KG1 (cell line): ENCODE data around the gene GALNS.
"Not testable (repeated sequence)": the region's sequence is repeated elsewhere in the genome, so short reads cannot be mapped to it uniquely, and the experiment has no call there.

Experiments
- DNase-seq: peaks from one replicate; lab custom pipeline; 2025; lab: John Stamatoyannopoulos, UW

The GALNS gene

DNA sequence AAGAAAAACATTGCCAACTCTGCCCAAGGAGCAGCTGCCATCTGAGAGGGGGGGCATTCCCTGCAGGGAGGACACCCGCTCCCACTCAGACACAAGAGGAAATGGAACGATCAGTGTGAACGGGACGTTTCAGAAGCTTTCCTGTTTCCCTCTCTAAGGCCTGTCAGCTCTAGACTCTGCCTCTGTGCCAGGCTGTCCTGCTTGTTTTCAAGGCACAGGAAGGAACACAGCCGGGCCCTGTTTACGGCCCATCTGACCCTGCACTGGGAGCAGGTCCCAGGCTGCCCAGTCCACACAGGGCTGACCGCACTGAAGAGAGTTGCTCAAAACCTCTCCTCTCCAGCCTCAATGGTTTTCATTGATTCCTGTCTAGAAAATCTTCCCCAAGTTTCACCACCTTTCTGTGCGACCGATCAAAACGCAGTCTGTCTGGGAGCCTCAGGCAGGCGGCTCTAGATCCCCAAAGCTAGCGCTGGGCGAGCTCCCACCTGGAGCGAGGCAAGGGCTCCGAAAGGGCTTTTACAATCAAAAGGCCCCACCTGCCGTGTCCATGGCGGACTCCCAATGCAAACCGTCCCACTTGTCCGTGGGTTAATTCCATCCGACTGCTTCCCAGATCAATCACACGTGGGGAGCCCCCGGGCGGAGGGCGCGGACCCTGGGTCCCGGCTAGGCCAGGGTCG is 73.2 kb downstream of the GALNS start:
- DNase-seq = no peak

- no peak for DNase-seq
Measured at GRCh38 chr16:88782454-88783390, 74.0 kb downstream of the GALNS start.

GRCh38 chr16:88781140-88782077 is 75.3 kb downstream of the GALNS start:
- DNase-seq = peak; percentile 33

- DNase-seq = no peak
Measured at GRCh38 chr16:88780142-88781062, 76.3 kb downstream of the GALNS start.

- DNase-seq = no peak
Measured at GRCh38 chr16:88779406-88780141, 77.2 kb downstream of the GALNS start.

- no peak for DNase-seq
Measured at GRCh38 chr16:88778541-88779065, 78.1 kb downstream of the GALNS start.

GRCh38 chr16:88778271-88778525 is 78.5 kb downstream of the GALNS start:
- no peak for DNase-seq

DNA sequence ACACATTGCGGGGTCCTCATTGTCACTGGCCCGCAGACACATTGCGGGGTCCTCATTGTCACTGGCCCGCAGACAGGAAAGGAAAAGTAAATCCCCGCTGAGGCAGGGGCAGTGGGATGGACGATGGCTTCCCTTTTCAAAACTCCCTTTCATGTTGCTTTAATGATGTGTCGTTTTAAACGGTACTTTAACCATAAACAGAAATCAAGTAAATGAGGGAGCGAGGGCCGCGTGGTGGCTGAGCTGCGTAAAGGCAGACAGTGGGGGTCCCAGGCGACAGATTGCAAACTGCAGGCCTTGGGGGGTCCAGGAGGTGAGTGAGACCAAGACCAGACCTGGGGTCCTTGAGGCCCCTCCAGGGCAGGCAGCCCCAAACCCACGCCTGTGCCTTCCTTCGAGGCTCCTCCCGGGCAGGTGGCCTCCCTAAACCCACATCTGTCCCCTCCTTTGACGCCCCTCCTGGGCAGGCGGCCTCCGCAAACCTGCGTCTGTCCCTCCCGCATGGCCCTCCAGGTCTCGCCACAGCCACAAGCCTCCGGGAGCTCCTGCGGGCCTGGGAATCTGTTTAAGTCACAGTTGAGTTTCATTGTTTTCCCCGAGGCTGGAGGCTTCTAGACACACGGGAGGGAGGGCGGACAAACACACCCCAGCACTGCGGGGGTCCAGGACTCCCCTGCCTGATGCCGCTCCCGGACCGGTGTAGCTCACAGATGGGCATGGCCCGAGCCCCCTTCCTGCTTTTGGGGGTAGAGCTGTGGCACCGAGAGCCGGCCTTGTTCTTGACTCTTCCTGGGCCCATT is 79.1 kb downstream of the GALNS start:
- no peak for DNase-seq

DNA sequence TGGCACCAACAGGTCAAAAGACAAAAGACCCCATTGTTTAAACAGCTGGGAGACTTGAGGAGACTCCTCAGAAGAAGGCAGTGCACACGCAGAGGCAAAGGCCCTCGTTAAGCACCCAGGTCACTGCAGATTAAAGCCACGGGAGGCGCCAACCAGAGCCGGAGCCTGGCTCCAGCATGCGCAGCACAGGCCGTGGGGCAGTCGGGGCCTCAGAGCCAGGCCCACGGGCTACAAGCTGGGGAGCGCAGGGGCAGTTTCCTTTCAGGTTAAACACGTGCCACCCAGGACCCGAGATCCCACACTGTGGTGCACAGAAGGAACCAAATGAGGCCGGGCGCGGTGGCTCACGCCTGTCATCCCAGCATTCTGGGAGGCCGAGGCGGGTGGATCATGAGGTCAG is 80.9 kb downstream of the GALNS start:
- DNase-seq = no peak

GRCh38 chr16:88774544-88775393 is 82.0 kb downstream of the GALNS start:
- no peak for DNase-seq

GRCh38 chr16:88773812-88774291 is 82.9 kb downstream of the GALNS start:
- DNase-seq = no peak

DNA sequence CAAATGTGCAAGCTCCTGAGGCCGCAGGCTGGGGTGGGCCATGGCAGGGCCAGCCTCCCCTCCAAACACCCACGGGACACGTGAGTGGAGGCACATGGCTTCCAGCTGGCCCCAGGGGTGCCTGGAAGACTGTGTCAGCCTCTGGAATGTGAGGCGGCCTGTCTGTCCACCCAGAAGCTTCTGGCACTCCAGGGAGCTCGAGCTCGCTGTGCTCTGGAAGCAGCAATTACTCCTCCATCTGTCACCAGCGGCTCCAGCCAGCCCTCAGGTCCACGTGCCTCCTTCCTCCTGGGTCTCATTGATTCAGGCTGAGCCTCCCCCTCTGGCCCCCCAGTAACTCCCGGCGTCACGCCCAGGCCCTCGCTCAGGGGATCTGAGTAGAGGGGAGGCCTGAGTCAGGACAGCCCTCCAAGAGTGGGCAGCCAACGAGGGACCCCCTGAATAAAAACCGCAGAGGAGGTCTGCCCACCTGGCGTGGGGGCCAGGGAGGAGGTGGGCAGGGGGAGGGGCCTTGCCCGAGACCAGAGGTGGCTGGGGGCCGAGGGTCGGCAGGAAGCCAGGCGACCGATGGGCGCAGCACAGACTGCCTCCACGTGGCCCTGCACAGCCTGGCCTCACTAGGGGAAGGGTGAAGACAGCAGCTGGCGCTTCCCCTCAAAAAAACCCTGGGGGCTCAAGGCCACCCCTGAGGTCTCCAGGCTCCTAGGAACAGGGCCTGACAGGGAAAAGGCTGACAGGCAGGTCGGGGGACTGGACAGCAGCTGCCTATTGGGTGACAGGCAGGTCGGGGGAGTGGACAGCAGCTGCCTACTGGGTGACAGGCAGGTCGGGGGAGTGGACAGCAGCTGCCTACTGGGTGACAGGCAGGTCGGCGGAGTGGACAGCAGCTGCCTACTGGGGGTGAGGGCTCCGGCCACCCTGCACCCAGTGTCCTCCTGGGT is 83.6 kb downstream of the GALNS start:
- no peak for DNase-seq

DNA sequence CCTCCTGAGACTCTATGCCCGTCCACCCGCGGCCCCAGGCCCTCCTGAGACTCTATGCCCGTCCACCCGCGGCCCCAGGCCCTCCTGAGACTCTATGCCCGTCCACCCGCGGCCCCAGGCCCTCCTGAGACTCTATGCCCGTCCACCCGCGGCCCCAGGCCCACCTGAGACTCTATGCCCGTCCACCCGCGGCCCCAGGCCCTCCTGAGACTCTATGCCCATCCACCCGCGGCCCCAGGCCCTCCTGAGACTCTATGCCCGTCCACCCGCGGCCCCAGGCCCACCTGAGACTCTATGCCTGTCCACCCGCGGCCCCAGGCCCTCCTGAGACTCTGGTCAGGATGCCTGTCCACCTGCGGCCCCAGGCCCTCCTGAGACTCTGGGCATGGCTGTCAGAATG is 85.0 kb downstream of the GALNS start:
- not testable (repeated sequence) for DNase-seq

DNA sequence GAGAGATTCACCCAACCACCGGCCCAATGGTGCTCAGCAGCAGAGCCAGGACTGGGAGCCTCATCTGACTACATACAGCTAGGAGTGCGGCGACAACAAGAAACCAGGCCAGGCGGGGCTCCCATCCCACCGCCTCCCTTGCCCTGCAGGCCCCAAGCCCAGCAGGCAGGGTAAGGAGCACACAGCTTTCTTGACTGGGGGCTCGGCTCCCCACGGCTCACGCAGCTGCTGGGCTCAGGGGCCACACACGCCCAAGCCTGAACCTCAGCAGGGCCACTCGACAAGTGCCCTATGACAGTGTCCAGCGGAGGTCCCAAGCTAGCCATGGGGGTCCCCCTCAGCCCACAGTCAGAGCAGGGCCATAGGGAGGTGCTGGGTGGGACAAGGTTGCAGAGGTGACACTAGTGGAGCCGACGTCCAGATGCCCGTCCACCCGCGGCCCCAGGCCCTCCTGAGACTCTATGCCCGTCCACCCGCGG is 85.4 kb downstream of the GALNS start:
- no peak for DNase-seq

- DNase-seq = peak; percentile 64
Measured at GRCh38 chr16:88770461-88771293, 86.1 kb downstream of the GALNS start.
